ENCODE results near the gene PPM1M. TPM values are rescaled to one million over a fixed set of nuclear protein-coding genes. Genes with fewer than 3 reads are reported as not detected.

PPM1M gene
- total and polyA plus RNA-seq, 10 of the 15 experiments (the other 5 are each of a cell fraction or from before 2014, with no cell fraction given): 7.3 to 24.8 (median 15.8) TPM

DNA sequence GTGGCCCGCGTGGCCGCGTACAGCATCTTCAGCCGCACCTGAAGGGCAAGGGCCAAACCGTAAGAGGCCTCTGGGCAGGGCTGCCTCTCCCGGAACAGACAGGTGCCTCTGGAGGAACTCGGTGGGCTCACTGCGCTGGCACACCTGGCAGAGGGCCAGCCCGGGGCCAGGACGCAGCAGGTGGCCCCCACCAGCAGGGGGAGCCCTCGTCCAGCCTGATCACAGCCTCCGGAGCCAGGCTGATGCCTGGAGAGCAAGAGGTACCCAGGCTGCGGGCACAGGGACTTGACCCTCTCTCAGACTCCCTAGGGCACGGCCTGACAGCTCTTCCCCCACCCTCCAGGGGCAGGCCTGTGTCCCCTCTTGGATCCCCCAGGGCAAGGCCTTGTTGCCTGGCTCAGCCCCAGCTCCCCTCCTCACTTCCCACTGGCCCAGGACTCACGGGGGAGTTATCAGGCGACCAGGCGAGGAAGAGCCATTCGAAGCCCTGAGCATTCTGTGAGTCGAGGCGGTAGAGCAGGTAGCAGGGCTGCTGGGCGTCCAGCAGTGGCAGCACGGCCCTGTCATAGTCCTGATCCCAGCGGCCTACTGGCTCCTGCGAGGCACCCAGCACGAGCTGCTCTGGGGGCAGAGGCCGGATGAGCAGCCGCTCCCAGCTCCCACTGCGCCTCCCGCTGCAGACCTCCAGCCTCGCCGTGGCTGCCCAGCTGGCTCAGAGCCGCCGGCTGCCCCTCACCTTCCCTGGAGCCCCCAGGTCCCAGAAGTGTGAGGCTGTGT is 13.9 kb upstream of the PPM1M start (continued):
- TF ChIP-seq RUNX3 (IDR thresholded peaks at IDR 0.05; ENCODE audit: low read length): no peak

DNA sequence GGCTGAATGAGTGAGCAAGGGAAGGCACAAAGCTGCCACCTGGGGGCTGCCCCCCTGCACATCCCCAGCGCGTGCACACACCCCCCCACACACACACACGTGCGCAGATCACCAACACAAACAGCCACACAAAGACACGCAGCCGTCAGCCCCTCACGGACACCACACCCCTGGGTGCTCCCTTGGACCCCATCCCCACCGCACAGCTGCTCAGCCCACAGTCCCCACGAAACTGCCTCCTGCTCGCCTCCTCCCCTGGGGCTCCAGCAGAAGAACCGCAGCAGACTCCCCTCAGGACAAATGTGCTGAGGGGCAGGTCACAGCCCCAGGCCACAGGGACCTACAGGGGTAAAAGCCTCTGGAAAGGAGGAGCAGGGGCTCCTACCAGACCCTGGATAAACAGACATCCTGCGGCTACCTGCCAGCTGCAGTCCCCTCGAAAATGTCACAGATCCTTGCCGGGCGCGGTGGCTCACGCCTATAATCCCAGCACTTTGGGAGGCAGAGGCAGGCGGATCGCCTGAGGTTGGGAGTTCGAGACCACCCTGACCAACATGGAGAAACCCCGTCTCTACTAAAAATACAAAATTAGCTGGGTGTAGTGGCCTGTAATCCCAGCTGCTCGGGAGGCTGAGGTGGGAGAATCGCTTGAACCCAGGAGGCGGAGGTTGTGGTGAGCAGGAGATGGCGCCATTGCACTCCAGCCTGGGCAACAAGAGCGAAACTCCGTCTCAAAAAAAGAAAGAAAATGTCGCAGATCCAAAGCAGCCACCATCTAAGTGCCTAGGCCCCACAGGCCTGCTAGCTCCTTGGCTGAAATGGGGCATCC is 13.1 kb upstream of the PPM1M start:
- ChIA-PET CTCF (interaction anchor here (0.6 to 5.7 kb wide), 30 partner anchors 8 to 231 kb away, joined by 3 to 91 read pairs (median 4); partner anchors contain the start of genes GLYCTK and WDR82), RAD21 (ENCODE audit: unreplicated experiment) (interaction anchor here (0.5 to 3.1 kb wide), 18 partner anchors 8 to 214 kb away, joined by 3 to 30 read pairs (median 6); partner anchors contain the start of genes GLYCTK, POC1A, PPM1M and WDR82), POLR2A (interaction anchor here (0.6 to 2.4 kb wide), 9 partner anchors 12 to 180 kb away, joined by 3 to 8 read pairs (median 3); partner anchors contain the start of gene WDR82), SMC1A (ENCODE audit: uncharacterized antibody, unreplicated experiment) (interaction anchor here (0.6 to 2.9 kb wide), 12 partner anchors 9 to 214 kb away, joined by 3 to 36 read pairs (median 6); partner anchors contain the start of gene WDR82)
- in situ Hi-C loops (cut with MboI): loop anchor here (5.0 kb wide), 1 partner anchor 110 kb away; no protein-coding TSS in a partner anchor
- no peak overlapping the region for H3K4me3 ChIP-seq
- WGBS (ENCODE audit: insufficient coverage, insufficient replicate concordance, low lambda C conversion rate, missing lambda C conversion rate): 78% methylated on average over 28 of the region's 28 CpGs
- BruUV-seq (replicated peaks): no TSS peak
- ATAC-seq (peak; percentile 6; the same call in 2 of the 3 replicates), FAIRE-seq (no peak), DNase-seq (ENCODE audit: low read depth, low spot score) (no peak)
- H3K36me3 ChIP-seq (ENCODE audit: control insufficient read depth in 2 of 2, insufficient read depth in 2 of 2, low read length in 1 of 2): peaks cover 14 to 27% of the 10 kb centered on the region in 2 experiments
- peak overlapping the region; percentile 35 for H3K4me2 ChIP-seq (ENCODE audit: control insufficient read depth, insufficient read depth)
- TF ChIP-seq, protein P1, sequence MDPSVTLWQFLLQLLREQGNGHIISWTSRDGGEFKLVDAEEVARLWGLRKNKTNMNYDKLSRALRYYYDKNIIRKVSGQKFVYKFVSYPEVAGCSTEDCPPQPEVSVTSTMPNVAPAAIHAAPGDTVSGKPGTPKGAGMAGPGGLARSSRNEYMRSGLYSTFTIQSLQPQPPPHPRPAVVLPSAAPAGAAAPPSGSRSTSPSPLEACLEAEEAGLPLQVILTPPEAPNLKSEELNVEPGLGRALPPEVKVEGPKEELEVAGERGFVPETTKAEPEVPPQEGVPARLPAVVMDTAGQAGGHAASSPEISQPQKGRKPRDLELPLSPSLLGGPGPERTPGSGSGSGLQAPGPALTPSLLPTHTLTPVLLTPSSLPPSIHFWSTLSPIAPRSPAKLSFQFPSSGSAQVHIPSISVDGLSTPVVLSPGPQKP (IDR thresholded peaks at IDR 0.05; ENCODE audit: low read depth, low read length): no peak
- TF ChIP-seq, protein P2, sequence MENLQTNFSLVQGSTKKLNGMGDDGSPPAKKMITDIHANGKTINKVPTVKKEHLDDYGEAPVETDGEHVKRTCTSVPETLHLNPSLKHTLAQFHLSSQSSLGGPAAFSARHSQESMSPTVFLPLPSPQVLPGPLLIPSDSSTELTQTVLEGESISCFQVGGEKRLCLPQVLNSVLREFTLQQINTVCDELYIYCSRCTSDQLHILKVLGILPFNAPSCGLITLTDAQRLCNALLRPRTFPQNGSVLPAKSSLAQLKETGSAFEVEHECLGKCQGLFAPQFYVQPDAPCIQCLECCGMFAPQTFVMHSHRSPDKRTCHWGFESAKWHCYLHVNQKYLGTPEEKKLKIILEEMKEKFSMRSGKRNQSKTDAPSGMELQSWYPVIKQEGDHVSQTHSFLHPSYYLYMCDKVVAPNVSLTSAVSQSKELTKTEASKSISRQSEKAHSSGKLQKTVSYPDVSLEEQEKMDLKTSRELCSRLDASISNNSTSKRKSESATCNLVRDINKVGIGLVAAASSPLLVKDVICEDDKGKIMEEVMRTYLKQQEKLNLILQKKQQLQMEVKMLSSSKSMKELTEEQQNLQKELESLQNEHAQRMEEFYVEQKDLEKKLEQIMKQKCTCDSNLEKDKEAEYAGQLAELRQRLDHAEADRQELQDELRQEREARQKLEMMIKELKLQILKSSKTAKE (IDR thresholded peaks at IDR 0.05; ENCODE audit: low read depth, poor library complexity, severe bottlenecking): no peak
- TF ChIP-seq, protein P3, sequence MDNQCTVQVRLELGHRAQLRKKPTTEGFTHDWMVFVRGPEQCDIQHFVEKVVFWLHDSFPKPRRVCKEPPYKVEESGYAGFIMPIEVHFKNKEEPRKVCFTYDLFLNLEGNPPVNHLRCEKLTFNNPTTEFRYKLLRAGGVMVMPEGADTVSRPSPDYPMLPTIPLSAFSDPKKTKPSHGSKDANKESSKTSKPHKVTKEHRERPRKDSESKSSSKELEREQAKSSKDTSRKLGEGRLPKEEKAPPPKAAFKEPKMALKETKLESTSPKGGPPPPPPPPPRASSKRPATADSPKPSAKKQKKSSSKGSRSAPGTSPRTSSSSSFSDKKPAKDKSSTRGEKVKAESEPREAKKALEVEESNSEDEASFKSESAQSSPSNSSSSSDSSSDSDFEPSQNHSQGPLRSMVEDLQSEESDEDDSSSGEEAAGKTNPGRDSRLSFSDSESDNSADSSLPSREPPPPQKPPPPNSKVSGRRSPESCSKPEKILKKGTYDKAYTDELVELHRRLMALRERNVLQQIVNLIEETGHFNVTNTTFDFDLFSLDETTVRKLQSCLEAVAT (IDR thresholded peaks at IDR 0.05): peak; percentile 71; the same call in 1 of the 2 replicates
- TF ChIP-seq KDM1A (IDR thresholded peaks at IDR 0.05; ENCODE audit: borderline replicate concordance): no peak
- TF ChIP-seq, protein P4, sequence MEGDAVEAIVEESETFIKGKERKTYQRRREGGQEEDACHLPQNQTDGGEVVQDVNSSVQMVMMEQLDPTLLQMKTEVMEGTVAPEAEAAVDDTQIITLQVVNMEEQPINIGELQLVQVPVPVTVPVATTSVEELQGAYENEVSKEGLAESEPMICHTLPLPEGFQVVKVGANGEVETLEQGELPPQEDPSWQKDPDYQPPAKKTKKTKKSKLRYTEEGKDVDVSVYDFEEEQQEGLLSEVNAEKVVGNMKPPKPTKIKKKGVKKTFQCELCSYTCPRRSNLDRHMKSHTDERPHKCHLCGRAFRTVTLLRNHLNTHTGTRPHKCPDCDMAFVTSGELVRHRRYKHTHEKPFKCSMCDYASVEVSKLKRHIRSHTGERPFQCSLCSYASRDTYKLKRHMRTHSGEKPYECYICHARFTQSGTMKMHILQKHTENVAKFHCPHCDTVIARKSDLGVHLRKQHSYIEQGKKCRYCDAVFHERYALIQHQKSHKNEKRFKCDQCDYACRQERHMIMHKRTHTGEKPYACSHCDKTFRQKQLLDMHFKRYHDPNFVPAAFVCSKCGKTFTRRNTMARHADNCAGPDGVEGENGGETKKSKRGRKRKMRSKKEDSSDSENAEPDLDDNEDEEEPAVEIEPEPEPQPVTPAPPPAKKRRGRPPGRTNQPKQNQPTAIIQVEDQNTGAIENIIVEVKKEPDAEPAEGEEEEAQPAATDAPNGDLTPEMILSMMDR (IDR thresholded peaks at IDR 0.05 in 2 of 3, conservative IDR thresholded peaks at IDR 0.05 in 1 of 3; ENCODE audit: control insufficient read depth in 2 of 3, extremely low read depth in 1 of 3, insufficient read depth in 1 of 3, low read depth in 3 of 3, low read length in 3 of 3): 0 out of 6 replicates have a peak, but pooled peaks of 1 of the 3 experiments have one; percentile 5
- TF ChIP-seq, protein P5, sequence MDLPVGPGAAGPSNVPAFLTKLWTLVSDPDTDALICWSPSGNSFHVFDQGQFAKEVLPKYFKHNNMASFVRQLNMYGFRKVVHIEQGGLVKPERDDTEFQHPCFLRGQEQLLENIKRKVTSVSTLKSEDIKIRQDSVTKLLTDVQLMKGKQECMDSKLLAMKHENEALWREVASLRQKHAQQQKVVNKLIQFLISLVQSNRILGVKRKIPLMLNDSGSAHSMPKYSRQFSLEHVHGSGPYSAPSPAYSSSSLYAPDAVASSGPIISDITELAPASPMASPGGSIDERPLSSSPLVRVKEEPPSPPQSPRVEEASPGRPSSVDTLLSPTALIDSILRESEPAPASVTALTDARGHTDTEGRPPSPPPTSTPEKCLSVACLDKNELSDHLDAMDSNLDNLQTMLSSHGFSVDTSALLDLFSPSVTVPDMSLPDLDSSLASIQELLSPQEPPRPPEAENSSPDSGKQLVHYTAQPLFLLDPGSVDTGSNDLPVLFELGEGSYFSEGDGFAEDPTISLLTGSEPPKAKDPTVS (IDR thresholded peaks at IDR 0.05; ENCODE audit: low read depth, low read length): no peak
- H3K79me2 ChIP-seq (ENCODE audit: control insufficient read depth, insufficient read depth, low read length): peaks cover 11% of the 10 kb centered on the region
- peaks cover 13% of the 10 kb centered on the region for H3K4me1 ChIP-seq (ENCODE audit: control insufficient read depth, insufficient read depth, low read length)
- intact Hi-C loops (cut with micrococcal nuclease; ENCODE audit: unreplicated experiment): no loop called here
- no peaks in the 10 kb centered on the region for H3K27me3 ChIP-seq (replicated peaks in 1 of 2; ENCODE audit: control insufficient read depth in 2 of 2, insufficient read depth in 2 of 2, low read length in 1 of 2)
- H3K9ac ChIP-seq (ENCODE audit: control insufficient read depth, insufficient read depth, low read length): no peak overlapping the region
- H3K9me3 ChIP-seq (replicated peaks; ENCODE audit: control insufficient read depth, insufficient read depth, low read length): no peaks in the 10 kb centered on the region
- no peak overlapping the region for H3K27ac ChIP-seq (ENCODE audit: control insufficient read depth, insufficient read depth)
- no peak overlapping the region for H2AFZ ChIP-seq (ENCODE audit: control insufficient read depth, low read depth, low read length)
- H4K20me1 ChIP-seq (ENCODE audit: control insufficient read depth, insufficient read depth): no peaks in the 10 kb centered on the region
